ENCODE measurements around the gene KRTAP9-7.
"Not testable (repeated sequence)": the region's sequence is repeated elsewhere in the genome, so short reads cannot be mapped to it uniquely, and the experiment has no call there.

DNA sequence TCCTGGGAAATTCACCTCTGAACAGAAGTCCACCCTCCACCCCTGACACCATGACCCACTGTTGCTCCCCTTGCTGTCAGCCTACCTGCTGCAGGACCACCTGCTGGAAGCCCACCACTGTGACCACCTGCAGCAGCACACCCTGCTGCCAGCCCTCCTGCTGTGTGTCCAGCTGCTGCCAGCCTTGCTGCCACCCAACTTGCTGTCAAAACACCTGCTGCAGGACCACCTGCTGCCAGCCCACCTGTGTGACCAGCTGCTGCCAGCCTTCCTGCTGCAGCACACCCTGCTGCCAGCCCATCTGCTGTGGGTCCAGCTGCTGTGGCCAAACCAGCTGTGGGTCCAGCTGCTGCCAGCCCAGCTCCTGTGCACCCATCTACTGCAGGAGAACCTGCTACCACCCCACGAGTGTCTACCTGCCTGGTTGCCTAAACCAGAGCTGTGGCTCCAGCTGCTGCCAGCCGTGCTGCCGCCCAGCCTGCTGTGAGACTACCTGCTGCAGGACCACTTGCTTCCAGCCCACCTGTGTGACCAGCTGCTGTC lies at the start of gene KRTAP9-7:
- TF ChIP-seq, protein P1, sequence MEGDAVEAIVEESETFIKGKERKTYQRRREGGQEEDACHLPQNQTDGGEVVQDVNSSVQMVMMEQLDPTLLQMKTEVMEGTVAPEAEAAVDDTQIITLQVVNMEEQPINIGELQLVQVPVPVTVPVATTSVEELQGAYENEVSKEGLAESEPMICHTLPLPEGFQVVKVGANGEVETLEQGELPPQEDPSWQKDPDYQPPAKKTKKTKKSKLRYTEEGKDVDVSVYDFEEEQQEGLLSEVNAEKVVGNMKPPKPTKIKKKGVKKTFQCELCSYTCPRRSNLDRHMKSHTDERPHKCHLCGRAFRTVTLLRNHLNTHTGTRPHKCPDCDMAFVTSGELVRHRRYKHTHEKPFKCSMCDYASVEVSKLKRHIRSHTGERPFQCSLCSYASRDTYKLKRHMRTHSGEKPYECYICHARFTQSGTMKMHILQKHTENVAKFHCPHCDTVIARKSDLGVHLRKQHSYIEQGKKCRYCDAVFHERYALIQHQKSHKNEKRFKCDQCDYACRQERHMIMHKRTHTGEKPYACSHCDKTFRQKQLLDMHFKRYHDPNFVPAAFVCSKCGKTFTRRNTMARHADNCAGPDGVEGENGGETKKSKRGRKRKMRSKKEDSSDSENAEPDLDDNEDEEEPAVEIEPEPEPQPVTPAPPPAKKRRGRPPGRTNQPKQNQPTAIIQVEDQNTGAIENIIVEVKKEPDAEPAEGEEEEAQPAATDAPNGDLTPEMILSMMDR (conservative IDR thresholded peaks at IDR 0.05; ENCODE audit: low read depth, low read length): not testable (repeated sequence)
- TF ChIP-seq EZH2 (IDR thresholded peaks at IDR 0.05; ENCODE audit: borderline replicate concordance, low read depth, low read length, poor library complexity, severe bottlenecking): not testable (repeated sequence)
